Smooth muscle cell (in vitro differentiated cells): ENCODE data around the gene RASA4. TPM values are rescaled to one million over a fixed set of nuclear protein-coding genes. Genes with fewer than 3 reads are reported as not detected.
"Not testable (repeated sequence)": the region's sequence is repeated elsewhere in the genome, so short reads cannot be mapped to it uniquely, and the experiment has no call there.

Source experiments
- DNase-seq: peaks from one replicate; lab custom pipeline; 2025; ENCODE audit not compliant: unreplicated experiment; lab: John Stamatoyannopoulos, UW
- H2AFZ ChIP-seq: fragments of 200-600 bp; sonication (generic); 2 replicates; pipeline ENCODE4 v1.6.0; 2016; ENCODE audit warnings: antibody characterized with exemption, low read depth, mild to moderate bottlenecking
- H3F3A ChIP-seq: fragments of 200-600 bp; sonication (generic); 2 replicates; pipeline ENCODE4 v1.6.0; 2017; ENCODE audit warnings: antibody characterized with exemption, low read depth
- H3K27ac ChIP-seq: fragments of 200-600 bp; sonication (generic); 2 replicates; pipeline ENCODE4 v1.5.1; 2016; ENCODE audit warnings: low read depth, mild to moderate bottlenecking
- H3K27me3 ChIP-seq: fragments of 200-600 bp; sonication (generic); 2 replicates; pipeline ENCODE4 v1.6.1; 2016; ENCODE audit warnings: low read depth, mild to moderate bottlenecking
- H3K36me3 ChIP-seq: fragments of 200-600 bp; sonication (generic); 2 replicates; pipeline ENCODE4 v1.5.1; 2016; ENCODE audit warnings: low read depth
- H3K4me1 ChIP-seq: fragments of 200-600 bp; sonication (generic); 2 replicates; pipeline ENCODE4 v1.5.1; 2016; ENCODE audit warnings: low read depth
- H3K4me2 ChIP-seq: fragments of 200-600 bp; sonication (generic); 2 replicates; pipeline ENCODE4 v1.6.0; 2016; ENCODE audit warnings: mild to moderate bottlenecking
- H3K4me3 ChIP-seq: fragments of 200-600 bp; sonication (generic); 2 replicates; pipeline ENCODE4 v1.5.1; 2016; ENCODE audit warnings: mild to moderate bottlenecking
- H3K79me2 ChIP-seq: fragments of 200-600 bp; sonication (generic); 2 replicates; pipeline ENCODE4 v1.6.0; 2016; ENCODE audit warnings: low read depth, mild to moderate bottlenecking
- H3K9ac ChIP-seq: fragments of 200-600 bp; sonication (generic); 2 replicates; pipeline ENCODE4 v1.6.0; 2016; ENCODE audit warnings: low read depth
- H3K9me3 ChIP-seq: fragments of 200-600 bp; sonication (generic); replicated peaks from 2 replicates; pipeline ENCODE4 v1.5.1; 2016; ENCODE audit warnings: low read depth
- H4K20me1 ChIP-seq: fragments of 200-600 bp; sonication (generic); 2 replicates; pipeline ENCODE4 v1.6.0; 2016; ENCODE audit warnings: low read depth
- WGBS: methylation state at CpG from one replicate; pipeline ENCODE4 v1.1.7; 2016; ENCODE audit warnings: low lambda C conversion rate; 5-methylcytosine and 5-hydroxymethylcytosine counted together
- polyA plus RNA-seq: library from polyadenylated mRNA; unstranded; fragments of >200 nt; fragmentation: Nextera tagmentation; extraction: Ambion mirVana; gene quantifications from 2 replicates; pipeline ENCODE4 v1.2.1, GENCODE V29; 2016
- total RNA-seq: library from RNA; depleted of rRNA; stranded (reverse); fragments of >200 nt; gene quantifications from 2 replicates; pipeline ENCODE4 v1.2.3, GENCODE V29; 2014

The RASA4 gene
- total and polyA plus RNA-seq, 2 experiments from 2014 or later: 6.9 to 12.2 TPM

DNA sequence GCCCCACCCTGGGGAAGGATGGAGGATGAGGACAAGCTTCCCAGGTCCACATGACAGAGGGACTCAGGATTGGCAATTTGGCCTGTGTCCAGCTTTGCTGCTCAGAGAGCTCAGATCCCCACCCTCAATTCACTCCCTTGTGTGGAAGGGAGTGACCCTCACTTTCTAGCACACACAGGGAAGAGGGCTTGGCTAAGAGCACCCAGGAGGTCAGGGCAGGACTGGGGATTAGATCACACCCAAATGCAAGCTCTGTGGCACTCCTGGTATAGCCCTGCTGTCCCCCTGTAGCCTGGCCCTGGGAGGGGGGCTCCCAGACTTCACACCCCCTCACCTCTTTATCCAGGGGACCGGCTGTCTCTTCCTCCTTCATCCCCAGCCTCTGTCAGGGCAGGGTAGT, 72.2 kb downstream of the RASA4 start:
- DNase-seq, H3K9ac ChIP-seq, H3K27me3 ChIP-seq, H3K79me2 ChIP-seq, H3K36me3 ChIP-seq, H3K4me1 ChIP-seq, H3K4me3 ChIP-seq, H3K4me2 ChIP-seq, H3K9me3 ChIP-seq, H3F3A ChIP-seq, H4K20me1 ChIP-seq, H3K27ac ChIP-seq, H2AFZ ChIP-seq: not testable (repeated sequence)
- WGBS: 83% methylated on average over 1 of the region's 1 CpG

DNA sequence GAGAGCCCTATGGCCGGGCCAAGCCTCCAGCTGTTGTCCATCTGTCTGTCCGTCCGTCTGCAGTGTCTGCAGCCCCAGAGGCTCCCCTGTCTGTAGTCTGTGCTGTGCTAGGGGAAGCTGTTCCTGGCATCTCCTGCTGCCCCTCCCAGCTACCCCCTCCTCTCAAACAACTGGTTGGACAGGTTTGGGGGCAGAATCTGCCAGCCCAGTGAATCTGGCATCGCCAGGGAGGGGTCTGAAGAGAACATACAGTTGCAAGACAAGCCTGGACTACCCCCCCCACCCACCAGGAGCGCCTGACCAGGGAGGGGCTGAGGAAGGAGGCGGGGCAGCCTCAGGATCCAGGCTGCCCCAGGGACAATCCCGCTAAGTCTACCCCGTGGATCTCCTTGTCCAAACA, 73.0 kb downstream of the RASA4 start, which contains the start of gene UPK3BL2:
Gene UPK3BL2 (minus strand): TSS at position 101 of the 400 bp plus-strand sequence. CDS start 60 bp downstream, at position 41.
- H3K4me2 ChIP-seq, H3F3A ChIP-seq, H3K79me2 ChIP-seq, H3K4me1 ChIP-seq, DNase-seq, H3K27ac ChIP-seq, H4K20me1 ChIP-seq, H3K36me3 ChIP-seq, H2AFZ ChIP-seq, H3K9me3 ChIP-seq, H3K9ac ChIP-seq, H3K27me3 ChIP-seq, H3K4me3 ChIP-seq: not testable (repeated sequence)
- no CpG with 5 or more reads among the region's 8 CpGs for WGBS

DNA sequence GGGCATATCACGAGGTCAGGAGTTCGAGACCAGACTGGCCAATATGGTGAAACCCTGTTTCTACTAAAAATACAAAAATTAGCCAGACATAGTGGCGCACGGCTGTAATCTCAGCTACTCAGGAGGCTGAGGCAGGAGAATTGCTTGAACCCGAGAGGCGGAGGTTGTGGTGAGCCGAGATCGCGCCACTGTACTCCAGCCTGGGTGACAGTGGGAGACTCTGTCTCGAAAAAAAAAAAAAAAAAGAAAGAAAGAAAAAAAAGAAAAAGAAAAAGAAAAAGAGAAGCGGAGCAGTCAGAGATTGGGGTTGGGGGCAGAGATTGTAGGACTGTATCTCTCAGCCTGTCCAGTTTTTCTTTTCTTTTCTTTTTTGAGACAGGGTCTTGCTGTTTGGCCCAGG, 73.8 kb downstream of the RASA4 start:
- H3K4me1 ChIP-seq, H3F3A ChIP-seq, H3K36me3 ChIP-seq, H3K79me2 ChIP-seq, H3K4me2 ChIP-seq, H3K27ac ChIP-seq, H2AFZ ChIP-seq, H3K9ac ChIP-seq, H4K20me1 ChIP-seq, H3K27me3 ChIP-seq, H3K9me3 ChIP-seq, H3K4me3 ChIP-seq, DNase-seq: not testable (repeated sequence)
- WGBS: 93% methylated on average over 9 of the region's 11 CpGs

DNA sequence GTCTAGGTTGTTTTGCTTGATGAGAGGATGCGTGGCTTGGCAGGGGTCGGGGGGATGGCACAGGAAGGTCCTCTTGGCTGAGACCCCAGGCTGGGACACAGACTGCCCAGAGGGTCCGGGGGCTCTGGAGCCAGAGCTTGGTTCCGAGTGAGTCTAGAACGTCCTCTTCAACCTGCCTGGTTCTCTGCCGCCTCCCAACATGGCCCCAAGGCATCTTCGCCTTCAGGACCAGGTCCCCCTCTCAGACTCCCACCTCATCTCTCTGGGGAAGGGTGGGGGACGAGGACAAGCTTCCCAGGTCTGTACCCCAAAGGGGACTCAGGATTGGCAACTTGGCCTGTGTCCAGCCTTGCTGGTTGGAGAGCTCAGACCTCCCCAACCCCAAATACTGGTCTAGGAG, 74.5 kb downstream of the RASA4 start:
- H3K4me3 ChIP-seq, DNase-seq, H3K27ac ChIP-seq, H4K20me1 ChIP-seq, H3K9me3 ChIP-seq, H3K27me3 ChIP-seq, H2AFZ ChIP-seq, H3F3A ChIP-seq, H3K9ac ChIP-seq, H3K36me3 ChIP-seq, H3K4me2 ChIP-seq, H3K4me1 ChIP-seq, H3K79me2 ChIP-seq: not testable (repeated sequence)
- no CpG with 5 or more reads among the region's 8 CpGs for WGBS

DNA sequence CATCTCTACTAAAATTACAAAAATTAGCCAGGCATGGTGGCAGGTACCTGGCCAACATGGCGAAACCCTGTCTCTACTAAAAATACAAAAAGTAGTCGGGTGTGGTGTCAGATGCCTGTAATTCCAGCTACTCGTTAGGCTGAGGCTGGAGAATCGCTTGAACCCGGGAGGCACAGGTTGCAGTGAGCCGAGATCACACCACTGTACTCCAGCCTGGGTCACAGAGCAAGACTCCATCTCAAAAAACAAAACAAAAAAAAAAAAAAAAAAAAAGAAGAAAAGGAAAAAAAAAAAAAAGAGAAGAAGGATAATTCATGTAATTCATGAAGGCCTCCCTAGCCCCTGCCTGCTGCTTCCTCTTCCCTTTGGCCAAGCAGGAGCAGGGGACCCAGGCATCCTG, 76.0 kb downstream of the RASA4 start:
- not testable (repeated sequence) for H4K20me1 ChIP-seq, H3K27ac ChIP-seq, H3F3A ChIP-seq, H3K4me3 ChIP-seq, H3K9me3 ChIP-seq, H3K4me2 ChIP-seq, H3K36me3 ChIP-seq, H3K27me3 ChIP-seq, H2AFZ ChIP-seq, H3K4me1 ChIP-seq, H3K9ac ChIP-seq, DNase-seq, H3K79me2 ChIP-seq
- WGBS: 73% methylated on average over 4 of the region's 6 CpGs

DNA sequence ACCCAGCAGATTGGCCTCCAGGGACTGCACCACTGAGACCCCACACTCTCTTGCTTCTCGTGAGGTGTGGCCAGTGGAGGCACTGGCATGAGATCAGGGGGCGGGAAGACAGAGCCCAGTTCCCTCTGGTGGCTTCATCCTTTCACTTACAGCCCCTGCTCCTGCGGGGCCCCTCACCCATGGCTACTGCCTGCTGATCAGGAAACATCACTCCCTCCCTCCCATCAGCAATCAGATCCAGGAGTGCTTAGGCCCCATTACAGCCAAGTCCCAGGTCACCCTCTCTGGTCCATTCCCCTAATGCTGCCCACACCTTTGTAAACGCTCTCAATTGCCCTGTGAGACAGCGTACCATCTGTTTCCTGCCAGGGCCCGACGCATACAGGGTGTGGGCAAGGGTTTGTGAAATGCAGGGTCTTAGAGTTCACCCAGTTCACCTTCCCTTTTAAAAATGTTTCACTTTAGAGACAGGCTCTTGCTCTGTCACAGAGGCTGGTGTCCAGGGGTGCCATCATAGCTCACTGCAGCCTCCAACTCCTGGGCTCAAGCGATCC, 81.4 kb downstream of the RASA4 start:
- not testable (repeated sequence) for H3K4me1 ChIP-seq, H3K36me3 ChIP-seq, H3K27ac ChIP-seq, H3K27me3 ChIP-seq, H3K9me3 ChIP-seq, H3K4me2 ChIP-seq, H3K4me3 ChIP-seq, H4K20me1 ChIP-seq, DNase-seq, H3K9ac ChIP-seq, H3K79me2 ChIP-seq, H3F3A ChIP-seq, H2AFZ ChIP-seq
- WGBS: 91% methylated on average over 1 of the region's 8 CpGs

DNA sequence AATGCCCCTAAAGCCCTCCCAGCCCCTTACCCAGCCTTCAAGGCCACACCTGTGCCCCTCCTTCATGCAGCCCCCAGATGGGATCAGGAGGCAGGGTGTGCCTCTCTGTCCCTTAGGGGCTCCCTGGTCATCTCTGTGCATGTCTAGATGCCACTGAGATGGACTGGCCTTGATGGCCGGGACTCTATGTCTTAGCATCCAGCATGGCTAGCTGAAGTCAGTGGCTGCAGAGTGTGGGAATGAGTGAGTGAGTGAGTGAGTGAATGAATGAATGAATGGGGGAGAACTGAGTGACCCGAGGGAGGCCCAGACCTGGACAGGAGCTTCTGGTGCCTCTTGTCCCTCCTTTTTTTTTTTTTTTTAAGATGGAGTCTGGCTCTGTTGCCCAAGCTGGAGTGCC, 84.4 kb downstream of the RASA4 start:
- H3F3A ChIP-seq, H3K4me2 ChIP-seq, H3K4me3 ChIP-seq, H4K20me1 ChIP-seq, H3K27me3 ChIP-seq, H3K4me1 ChIP-seq, H3K27ac ChIP-seq, DNase-seq, H3K9ac ChIP-seq, H3K36me3 ChIP-seq, H3K79me2 ChIP-seq, H2AFZ ChIP-seq, H3K9me3 ChIP-seq: not testable (repeated sequence)
- WGBS: 100% methylated on average over 2 of the region's 2 CpGs

DNA sequence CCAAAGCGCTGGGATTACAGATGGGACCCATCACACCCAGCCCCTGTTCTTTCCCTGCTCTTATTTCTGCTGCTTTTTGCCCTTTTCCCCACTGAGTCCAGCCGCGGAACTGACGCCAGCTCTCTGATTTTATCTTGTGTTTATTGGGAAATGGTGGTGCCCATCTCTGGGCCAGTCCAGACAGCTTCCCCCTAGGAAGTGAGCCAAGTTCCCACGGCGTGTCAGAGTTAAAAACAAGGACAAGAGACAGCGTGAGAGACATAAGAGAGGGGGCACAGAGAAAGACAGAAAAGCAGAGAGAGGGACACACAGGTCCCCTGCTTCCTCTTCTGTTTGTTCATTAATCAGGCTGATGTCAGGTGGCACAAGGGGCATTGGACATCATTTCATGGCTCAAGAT, 85.0 kb downstream of the RASA4 start:
- not testable (repeated sequence) for H3K27ac ChIP-seq, H3K79me2 ChIP-seq, DNase-seq, H3K9me3 ChIP-seq, H3K4me2 ChIP-seq, H3K4me3 ChIP-seq, H3K4me1 ChIP-seq, H3K27me3 ChIP-seq, H3F3A ChIP-seq, H4K20me1 ChIP-seq, H3K9ac ChIP-seq, H3K36me3 ChIP-seq, H2AFZ ChIP-seq
- WGBS: no CpG with 5 or more reads among the region's 7 CpGs
